GM18868 (cell line): ENCODE data around the gene CFAP20DC.

ENCODE experiments used
- ATAC-seq: cut with Tn5 transposase; IDR thresholded peaks from one replicate; pipeline ENCODE4 v1.9.1; 2021; ENCODE audit warnings: mild to moderate bottlenecking, moderate library complexity; ENCODE audit not compliant: unreplicated experiment

The CFAP20DC gene

DNA sequence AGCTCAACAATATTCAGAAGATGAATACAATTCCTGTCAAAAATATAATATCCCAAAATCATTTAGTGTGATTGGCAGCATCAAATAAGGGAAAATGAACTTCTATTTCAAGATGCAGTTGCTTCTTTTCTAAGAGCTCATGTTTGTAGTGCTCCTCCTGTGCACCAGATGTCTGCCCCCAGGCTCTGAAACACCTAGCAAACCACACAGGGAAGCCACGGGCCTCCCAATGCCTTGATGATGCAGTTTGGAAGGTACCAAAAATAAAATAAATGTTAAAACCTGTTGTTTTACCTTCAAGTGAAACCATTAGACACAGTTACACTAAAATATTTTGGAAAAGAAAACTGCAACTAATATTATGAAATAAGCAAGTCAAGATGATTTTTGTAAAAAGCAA, 22.2 kb downstream of the CFAP20DC start:
- no peak for ATAC-seq

DNA sequence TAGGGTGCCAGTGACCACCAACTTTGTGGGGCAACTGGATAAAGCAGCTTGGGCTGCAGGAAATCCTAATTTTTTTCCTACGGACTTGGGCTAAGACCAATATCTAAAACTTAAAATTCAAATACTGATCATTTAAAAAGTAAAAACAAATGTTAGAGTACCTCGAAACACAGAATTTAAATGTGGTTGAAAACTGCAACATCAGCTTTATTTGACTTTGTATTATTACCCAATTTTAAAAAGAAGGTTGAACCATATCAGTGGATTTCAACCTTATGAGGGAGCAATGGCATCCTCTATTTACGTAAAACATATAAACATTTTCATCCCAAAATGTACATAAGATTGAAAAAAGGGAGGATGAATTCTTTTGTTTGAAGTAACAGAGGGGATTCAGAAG, 26.2 kb downstream of the CFAP20DC start:
- ATAC-seq: no peak

DNA sequence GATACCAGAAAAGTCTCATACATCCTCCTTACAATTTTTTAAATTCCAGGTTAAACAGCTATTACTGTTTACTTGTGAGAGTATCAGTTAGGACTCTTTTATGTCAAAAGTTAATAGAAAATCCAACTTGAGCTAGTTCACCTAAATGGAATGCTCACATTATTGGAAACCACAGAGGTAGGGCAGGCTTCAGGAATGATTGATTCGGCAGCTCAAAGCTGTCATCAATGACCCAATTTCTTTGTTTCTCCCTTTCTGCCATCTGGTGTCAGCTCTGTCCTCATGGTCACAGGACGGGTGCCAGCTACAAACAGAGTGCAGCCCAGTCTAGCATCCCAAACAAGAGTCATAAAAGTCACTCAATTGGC, 32.2 kb downstream of the CFAP20DC start:
- ATAC-seq: no peak

DNA sequence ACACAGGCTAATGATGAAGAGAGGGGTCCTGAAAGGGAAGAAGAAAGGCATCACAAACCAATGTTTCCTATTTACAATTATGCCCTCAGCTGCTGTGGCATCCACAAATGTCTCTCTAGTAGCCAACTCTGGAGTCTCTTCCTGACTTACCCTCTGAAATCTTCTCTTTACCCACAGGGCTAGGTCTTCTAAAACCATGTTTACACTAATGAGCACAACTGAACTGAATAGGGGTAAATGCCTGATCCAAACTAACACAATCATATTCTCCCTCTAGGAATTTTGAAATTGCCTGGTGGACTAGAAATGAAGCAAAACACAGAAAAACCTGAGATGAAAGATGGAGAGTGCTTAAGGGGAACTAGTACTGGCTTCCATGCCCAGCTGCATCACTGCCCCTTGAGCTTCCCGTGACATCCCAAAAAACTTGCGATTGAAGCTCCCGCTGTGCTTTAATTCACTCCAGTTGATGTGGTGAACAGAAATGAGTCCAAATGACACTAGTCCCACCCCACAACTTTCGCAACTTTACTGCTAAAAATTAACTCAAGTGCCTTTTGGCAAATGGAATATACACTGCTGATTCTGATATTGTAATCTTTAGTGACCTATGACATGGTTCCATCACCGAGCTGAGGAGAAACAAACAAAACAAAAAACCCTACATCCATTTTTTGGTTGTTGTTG, 32.8 kb downstream of the CFAP20DC start:
- no peak for ATAC-seq

DNA sequence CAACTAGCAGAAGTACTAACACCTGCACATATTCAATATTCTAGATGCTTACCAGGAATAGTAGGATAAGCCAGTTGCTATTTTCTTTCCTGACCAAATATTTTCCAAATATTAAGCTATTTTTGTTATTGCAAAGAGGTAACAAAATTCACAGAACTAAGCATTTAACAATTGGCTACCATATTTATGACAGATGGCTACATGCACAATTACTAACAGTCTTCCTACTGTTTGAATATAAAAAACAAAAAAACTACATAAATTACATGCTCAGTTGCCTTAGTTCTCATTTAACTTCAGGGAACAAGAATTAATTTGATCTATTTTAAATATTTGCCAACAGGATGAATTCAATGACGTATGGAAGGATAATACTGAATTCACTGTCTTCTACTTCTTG, 36.2 kb downstream of the CFAP20DC start:
- no peak for ATAC-seq

DNA sequence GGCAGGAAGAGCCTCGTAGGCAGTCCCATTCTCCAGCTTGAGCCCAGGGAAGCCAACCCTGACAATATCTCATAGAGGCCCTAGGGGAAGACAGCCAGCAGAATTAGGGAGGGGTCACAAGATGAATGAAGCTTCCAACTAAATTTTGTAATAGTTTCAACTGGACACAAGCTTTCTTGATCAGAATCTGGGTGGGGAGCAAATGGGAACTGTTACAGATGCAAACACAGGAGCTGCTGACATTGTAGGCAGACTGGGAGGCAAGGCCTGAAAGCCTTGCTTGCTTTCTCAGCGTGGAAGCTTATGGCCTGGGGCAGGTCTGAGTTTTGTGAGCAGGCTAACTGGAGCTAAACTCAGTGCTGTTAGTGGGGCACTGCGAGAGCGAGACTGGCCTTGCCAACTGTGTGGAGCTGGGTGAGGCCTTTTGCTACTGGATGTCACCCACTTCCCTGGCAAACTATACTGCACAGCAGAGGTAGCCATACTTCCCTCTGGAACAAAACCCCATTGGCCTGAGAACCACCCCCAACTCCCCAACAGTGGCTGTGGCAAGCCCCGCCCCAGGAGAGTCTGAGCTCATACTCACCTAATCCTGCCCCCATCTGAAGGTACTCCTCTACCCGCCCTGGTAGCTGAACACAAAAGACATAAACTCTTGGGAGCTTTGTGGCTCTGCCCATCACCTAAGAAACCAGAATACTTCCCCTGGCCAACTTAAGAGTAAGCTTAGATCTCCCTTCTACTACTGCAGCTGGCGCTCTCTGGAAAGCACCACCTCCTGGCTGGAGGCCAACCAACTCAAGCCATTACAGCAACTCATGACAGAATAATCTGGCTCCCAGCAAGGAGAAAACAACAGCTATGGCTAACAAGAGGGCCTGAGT, 42.9 kb downstream of the CFAP20DC start:
- peak; percentile 64 for ATAC-seq

DNA sequence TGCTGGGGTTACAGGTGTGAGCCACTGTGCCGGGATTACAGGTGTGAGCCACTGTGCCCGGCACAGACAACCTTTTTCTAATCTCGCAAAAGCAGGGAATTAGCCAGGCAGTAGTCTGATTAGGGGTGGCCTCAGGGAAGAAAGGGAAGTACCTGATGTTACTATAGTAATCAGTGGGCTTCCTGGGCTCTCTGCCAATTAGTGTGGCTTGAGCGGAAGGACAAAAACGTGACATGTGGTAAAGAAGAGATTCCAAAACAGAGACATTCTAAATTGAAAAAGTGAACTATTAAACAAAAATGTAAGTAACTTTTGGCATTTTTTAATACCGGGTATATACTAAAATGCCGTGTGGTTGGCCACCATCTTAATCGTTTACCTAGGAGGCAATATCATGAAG, 48.1 kb downstream of the CFAP20DC start:
- ATAC-seq: no peak

DNA sequence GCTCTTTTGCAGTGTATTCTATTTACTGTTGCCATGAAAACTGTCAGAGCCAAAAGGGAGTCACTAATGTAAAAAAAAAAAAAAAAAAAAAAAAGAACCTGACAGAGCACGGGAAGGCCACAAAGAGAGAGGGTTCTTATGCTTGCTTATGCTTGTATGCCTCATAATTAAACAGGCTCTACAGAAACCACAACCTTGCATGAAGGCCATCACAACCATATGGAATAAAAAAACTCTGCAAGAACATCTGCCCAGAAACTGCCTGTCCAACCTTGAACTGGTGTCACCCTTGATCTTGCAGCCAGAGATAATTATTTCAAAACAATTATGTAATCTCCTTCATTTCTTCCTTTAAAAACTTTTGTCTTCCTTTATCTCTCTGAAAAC, 50.1 kb downstream of the CFAP20DC start:
- ATAC-seq: no peak

DNA sequence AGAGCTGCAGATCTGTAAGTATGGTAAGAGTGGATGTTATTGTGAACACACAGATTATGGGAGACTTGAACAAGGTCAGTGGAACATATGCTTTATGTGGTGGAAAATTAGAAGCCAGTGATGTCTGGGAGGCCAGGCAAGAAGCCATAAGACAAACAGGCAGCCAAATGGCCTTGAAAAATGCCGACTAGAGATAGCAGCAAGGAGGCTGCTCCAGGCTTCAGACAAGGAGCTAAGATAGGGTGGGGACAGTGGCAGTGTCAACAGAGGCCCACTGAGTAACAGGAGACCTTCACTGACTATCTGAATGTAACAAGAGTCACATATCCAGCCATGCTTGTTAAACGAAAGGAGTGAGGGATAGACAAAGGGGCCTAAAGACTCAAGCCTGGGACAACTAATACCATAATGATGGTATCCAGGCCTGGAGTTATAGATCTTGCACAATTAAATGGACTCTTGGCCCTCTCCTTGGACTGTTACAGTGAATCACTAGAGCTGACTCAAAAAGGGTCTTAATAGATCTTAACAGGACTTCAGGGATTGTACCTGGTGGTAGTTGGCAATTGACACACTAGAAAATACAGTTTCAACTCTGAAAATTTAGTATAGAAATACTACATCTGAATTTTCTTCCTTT, 50.6 kb downstream of the CFAP20DC start:
- ATAC-seq: no peak

DNA sequence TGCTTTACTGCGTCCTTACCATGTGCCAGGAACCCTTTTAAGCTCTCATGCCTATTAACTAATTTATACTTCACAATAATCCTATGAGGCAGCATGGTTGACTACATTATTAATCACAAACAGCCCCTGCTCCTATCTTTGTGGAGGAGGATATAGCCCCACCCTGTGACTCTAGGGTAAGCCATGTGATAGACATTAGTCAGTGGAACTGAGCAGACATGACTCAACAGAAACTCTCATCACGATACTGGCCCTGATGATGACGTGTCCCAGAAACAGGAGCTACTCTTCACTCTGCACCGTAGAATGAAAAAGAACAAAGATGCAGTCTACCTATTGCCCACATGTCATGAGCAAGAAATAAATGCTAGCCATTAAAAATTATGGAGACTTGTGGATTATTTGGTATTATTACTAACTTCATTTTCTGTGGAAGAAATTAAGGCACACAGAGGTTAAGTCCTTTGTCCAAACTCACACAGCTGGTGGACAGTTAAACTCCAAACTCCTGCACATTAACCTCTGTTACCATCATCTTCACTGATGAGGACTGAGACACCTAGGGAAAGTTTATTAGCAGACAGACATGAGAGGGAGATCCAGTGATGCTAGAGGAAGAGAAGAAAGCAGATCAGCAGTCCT, 51.2 kb downstream of the CFAP20DC start:
- peak; percentile 49 for ATAC-seq

DNA sequence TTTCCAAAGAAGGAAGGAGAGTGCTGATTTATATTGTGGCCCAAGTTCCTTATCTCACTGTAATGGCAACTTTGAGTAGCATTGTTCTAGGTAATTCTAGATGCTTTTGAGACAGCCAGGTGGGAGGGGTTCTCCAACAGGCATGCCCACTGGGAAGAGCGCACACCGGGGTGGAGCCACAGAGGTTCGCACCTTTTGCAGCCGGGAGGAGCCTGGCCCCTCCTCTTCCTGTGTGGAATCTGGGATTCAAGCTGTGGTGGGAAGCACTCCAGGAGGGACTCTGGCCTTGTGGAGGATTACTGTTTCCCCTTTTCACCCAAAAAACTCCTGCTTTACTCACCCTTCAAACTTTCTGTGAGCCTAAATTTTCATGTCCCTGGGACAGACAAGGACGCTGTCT, 53.1 kb downstream of the CFAP20DC start:
- ATAC-seq: no peak

DNA sequence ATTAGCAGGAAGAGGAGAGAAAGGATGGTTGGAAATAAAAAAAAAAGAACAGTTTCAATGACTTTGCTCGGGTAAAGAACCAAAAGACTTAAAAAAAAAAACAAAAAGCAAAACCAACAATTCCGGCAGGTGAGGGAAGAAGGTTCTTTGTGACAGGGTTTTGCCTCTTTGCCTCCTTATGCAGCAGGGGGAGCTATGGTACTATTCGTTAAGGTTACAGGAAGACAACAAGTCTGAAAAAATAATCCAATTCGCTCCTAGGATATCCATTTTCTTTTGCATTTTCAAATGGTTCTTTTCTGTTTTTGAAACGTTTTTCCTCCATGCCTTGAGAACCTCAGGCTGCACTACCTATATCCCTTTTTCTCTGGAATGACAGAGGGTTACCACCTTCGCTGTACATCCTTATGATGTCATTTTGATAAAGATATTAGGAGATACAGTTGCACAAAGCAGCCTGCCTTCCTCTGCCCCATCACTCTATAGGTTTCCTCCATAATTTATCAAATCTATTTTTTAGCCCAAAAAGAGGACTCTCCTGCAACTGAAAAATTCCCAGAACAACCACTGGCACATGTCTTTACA, 55.0 kb downstream of the CFAP20DC start:
- ATAC-seq: peak; percentile 50

DNA sequence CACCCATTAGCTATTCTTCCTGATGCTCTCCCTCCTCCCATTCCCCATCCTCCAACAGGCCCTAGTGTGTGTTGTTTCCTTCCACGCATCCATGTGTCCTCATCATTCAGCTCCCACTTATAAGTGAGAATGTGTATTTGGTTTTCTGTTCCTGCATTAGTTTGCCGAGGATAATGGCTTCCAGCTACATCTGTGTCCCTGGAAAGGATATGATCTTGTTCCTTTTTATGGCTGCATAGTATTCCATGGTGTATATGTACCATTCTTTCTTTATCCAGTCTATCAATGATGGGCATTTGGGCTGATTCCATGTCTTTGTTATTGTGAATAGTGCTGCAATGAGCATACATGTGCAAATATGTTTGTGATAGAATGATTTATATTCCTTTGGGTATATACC, 56.3 kb downstream of the CFAP20DC start:
- ATAC-seq: no peak

DNA sequence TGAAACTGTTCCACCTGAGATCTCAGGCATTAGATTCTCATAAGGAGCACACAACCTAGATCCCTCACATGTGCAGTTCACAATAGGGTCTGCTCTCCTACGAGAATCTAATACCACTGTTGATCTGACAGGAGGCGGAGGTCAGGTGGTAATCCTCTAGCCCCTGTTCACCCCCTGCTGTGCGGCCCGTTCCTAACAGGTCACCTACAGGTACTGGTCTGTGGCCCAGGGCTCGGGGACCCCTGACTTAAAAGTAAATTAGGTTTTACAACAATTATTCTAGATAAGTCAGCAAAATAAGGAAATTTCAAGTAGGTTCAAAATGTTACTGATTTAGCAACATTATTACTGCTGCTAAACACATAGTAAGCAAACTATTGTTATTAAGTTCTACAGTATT, 58.2 kb downstream of the CFAP20DC start:
- ATAC-seq: no peak

DNA sequence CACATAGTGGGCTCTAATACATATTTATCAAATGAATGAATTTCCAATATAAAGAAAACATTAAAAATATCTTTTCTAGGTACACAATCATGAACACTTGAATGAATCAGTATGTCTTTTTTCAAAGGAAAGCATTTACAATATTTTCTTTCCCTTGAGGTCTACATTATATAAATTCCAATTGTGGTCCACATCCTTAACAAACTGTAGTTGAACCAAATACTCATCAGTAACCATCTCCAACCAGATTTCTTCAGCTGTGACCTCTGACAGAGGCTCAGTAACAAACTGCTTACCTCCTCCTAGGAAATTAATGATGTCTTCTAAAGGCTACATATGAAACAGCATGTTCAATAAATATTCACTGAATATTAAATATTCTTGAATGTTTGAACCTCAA, 58.8 kb downstream of the CFAP20DC start:
- no peak for ATAC-seq

DNA sequence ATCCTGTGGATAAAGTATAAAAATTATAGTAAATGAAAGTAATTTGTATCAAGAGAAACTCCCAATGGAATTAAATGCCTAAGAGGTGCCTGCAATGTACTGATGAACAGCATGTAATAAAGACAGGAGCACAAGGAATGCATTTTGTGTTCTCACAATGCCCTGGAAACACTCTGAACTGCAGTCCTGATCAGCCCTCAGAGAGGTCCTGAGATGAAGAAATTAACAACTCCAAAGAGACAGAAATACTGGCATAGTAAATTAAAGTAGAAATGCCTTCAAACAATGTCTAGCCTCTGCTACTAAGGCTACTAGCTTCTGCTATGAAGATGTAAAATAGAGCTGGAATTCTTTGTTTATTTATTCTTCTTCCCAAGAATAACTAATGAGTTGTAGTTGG, 59.9 kb downstream of the CFAP20DC start:
- ATAC-seq: no peak

DNA sequence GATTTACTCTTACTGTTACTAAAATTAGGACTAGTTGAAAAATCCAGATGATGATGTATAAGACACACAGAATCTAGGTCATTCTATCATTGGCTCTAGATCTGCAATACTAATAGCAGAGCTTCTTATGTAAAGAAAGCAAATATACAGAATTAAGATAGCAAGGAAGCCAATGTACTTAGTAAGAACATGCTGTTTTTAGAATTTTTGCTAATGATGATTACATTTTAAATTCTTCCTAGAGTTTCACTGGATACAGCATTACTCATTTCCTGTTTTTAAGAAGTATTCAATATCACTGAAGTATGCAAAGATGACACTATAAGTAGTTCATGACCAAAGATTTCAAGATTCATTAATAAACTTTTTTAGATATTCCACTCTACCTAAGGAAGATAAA, 60.7 kb downstream of the CFAP20DC start:
- no peak for ATAC-seq

DNA sequence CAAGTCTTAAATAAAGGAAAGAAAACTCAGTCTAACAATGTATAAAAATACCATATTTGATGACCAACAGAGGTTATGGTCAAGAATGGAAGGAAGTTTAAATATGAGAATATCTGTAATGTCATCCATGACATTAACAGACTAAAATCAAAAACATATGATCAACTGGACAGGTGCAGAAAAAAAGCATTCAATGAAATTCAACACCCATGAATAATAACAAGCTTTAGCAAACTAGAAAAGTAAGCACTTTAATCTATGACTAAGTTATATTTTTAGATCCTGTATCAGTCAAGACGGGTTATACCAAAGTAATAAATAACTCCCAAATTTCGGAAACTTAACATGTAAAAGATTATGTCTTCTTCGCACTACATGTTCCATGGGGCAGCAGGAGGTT, 61.8 kb downstream of the CFAP20DC start:
- ATAC-seq: no peak

DNA sequence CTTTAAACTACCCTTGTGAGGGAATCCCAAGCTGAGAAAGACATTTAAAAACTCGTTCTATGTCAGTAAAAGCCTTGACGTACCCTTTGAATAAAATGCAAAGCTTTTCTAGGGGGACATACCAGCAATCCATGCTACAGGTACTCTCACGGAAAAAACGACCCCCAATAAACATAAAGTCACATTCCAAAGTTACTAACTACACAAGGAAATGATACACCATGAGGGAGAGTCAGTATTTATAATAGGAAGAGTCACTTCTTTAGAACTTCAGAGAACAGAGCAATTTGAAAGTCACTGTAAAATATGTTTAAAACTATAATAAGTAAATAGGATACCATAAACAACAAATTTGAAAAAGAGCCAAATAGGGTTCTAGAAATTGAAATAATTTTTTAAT, 63.2 kb downstream of the CFAP20DC start:
- ATAC-seq: no peak

DNA sequence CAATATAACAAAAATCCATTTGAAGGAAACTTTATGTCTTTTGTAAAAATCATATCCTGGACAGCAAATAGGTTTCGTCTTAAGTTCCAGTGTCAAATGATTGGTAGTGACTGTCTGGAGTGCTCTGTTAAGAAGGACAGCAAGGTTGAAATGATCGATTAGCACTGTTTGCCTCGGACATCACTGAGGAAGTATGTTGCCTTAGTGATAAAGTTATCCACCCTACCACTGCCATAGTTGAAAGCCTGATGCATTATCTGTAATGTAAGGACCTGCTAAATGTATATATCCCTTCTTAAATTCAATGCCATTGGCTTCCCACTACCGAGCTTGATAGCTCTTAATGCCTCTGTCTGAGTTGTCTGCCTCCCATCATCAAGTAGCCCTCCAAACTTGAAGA, 70.0 kb downstream of the CFAP20DC start:
- no peak for ATAC-seq

DNA sequence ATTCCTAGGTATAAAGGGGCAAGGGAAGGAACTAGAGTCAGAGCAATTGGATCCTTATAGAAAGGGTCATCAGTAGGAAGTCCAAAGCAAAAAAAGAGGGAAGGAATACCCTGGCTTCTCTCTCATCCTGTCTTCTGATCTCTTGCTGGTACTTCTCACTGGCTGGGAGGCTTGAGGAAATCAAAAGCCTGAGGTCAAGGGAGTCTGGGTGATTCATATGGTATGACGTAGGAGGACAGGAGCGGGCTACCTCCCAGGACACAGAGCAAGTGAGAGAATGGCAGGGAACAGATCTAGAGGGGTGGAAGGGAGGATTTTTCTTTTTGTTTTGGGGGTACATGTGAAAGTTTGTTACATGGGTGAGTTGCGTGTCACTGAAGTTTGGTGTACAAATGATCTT, 76.0 kb downstream of the CFAP20DC start:
- ATAC-seq: no peak
